Panc1 (cell line): Measurements from ENCODE around the gene IP6K1. TPM values are rescaled to one million over a fixed set of nuclear protein-coding genes. Genes with fewer than 3 reads are reported as not detected.

Experiments used
- ATAC-seq: fragments of 200-7000 bp; cut with Tn5 transposase; 2 replicates; pipeline ENCODE4 v1.9.1; 2020; ENCODE audit warnings: mild to moderate bottlenecking, moderate library complexity
- BruUV-seq: library from RNA; stranded (reverse); fragments of 400-500 nt; replicated peaks from 2 replicates; lab custom pipeline; 2021; lab: Mats Ljungman, UMichigan
- CTCF ChIA-PET: fragments of 300-600 bp; sonication (Branson Sonifier 250); formaldehyde crosslinking; loops from one replicate; lab custom pipeline; 2022; ENCODE audit warnings: antibody characterized with exemption; lab: Charles Lee
- POLR2A ChIA-PET: fragments of 300-600 bp; sonication (Branson Sonifier 250); formaldehyde crosslinking; loops from one replicate; lab custom pipeline; 2022; ENCODE audit warnings: antibody characterized with exemption; lab: Charles Lee
- DNase-seq: peaks from one replicate; pipeline ENCODE4 v3.0.0-alpha.2; 2010; ENCODE audit warnings: low read depth, low spot score
- H3K27ac ChIP-seq: 2 replicates; pipeline ENCODE4 v1.5.1; 2011; ENCODE audit warnings: mild to moderate bottlenecking, low read length, inconsistent platforms
- H3K27me3 ChIP-seq: fragments of 200-500 bp; sonication (Bioruptor generic); 2 replicates; pipeline ENCODE4 v1.6.0; 2014; ENCODE audit warnings: low read length, inconsistent platforms; ENCODE audit not compliant: control insufficient read depth, insufficient read depth
- H3K36me3 ChIP-seq: fragments of 200-500 bp; sonication (Bioruptor generic); 2 replicates; pipeline ENCODE4 v1.5.1; 2014; ENCODE audit warnings: inconsistent platforms, mild to moderate bottlenecking, low read length, moderate library complexity; ENCODE audit not compliant: control insufficient read depth, insufficient read depth
- H3K4me1 ChIP-seq: 2 replicates; pipeline ENCODE4 v1.5.1; 2011; ENCODE audit warnings: inconsistent platforms, mild to moderate bottlenecking, low read length, moderate library complexity; ENCODE audit not compliant: control insufficient read depth, insufficient read depth
- H3K4me3 ChIP-seq, 2 experiments: 2 replicates each; pipeline ENCODE4 v1.5.1; 2011 to 2012; ENCODE audit warnings: low read depth in 2 of 2, low read length in 2 of 2, mild to moderate bottlenecking in 2 of 2, inconsistent platforms in 1 of 2, moderate library complexity in 1 of 2
- H3K9me3 ChIP-seq: fragments of 200-500 bp; sonication (Bioruptor generic); 2 replicates; pipeline ENCODE4 v1.5.1; 2014; ENCODE audit warnings: low read depth, mild to moderate bottlenecking, inconsistent platforms, low read length, moderate library complexity; ENCODE audit not compliant: control insufficient read depth, insufficient read depth
- CTCF ChIP-seq: fragments of 450-650 bp; IDR thresholded peaks from 2 replicates; pipeline ENCODE4 v1.5.1; 2017; ENCODE audit warnings: mild to moderate bottlenecking
- POLR2AphosphoS5 ChIP-seq: IDR thresholded peaks from 2 replicates; pipeline ENCODE4 v1.6.1; 2012; ENCODE audit warnings: mild to moderate bottlenecking, low read depth, low read length, moderate library complexity
- REST ChIP-seq, 2 experiments: IDR thresholded peaks; 2 replicates each; pipeline ENCODE4 v1.6.1; 2011 to 2012; ENCODE audit warnings: low read depth in 2 of 2, control low read depth in 1 of 2, low read length in 1 of 2, mild to moderate bottlenecking in 1 of 2, moderate library complexity in 1 of 2; ENCODE audit not compliant: insufficient read depth in 1 of 2
- SIN3A ChIP-seq: IDR thresholded peaks from 2 replicates; pipeline ENCODE4 v1.6.1; 2012; ENCODE audit warnings: low read depth, mild to moderate bottlenecking, low read length, moderate library complexity, borderline replicate concordance; ENCODE audit not compliant: insufficient read depth
- TCF7L2 ChIP-seq: IDR thresholded peaks from 2 replicates; pipeline ENCODE4 v1.6.1; 2011; ENCODE audit warnings: mild to moderate bottlenecking, low read depth, low read length, inconsistent platforms
- in situ Hi-C: cut with HindIII; loops from 2 replicates; pipeline ENCODE4 v1.10.0; 2016; ENCODE audit warnings: low sequenced_read_pairs, low pct_unique_long_range_greater_than_20kb
- intact Hi-C: fragments of 100-400 bp; cut with micrococcal nuclease; formaldehyde crosslinking; loops from one replicate; pipeline ENCODE4 v1.10.0; 2022; ENCODE audit not compliant: unreplicated experiment
- total RNA-seq: library from RNA; stranded (reverse); gene quantifications from one replicate; pipeline ENCODE4 v1.2.1, GENCODE V29; 2021; ENCODE audit not compliant: unreplicated experiment

Gene IP6K1
- total RNA-seq, 1 experiment from 2014 or later: 39.8 TPM

GRCh38 chr3:49738067-49738713 lies 48.2 kb downstream of the IP6K1 start:
- no peak overlapping the region for H3K27ac ChIP-seq
- intact Hi-C loops: no loop called here
- H3K4me1 ChIP-seq: no peaks in the 10 kb centered on the region
- CTCF ChIA-PET: no interaction called here
- H3K27me3 ChIP-seq: no peaks in the 10 kb centered on the region
- no peak for TF ChIP-seq TCF7L2
- no peak for TF ChIP-seq REST (IDR thresholded peaks at IDR 0.05; ENCODE audit: insufficient read depth in 1 of 2, low read depth in 2 of 2, low read length in 1 of 2)
- TF ChIP-seq POLR2AphosphoS5: no peak
- no peak for TF ChIP-seq SIN3A
- TF ChIP-seq CTCF: no peak
- in situ Hi-C loops: no loop called here
- DNase-seq (no peak), ATAC-seq (no peak)
- H3K36me3 ChIP-seq: peaks cover 2% of the 10 kb centered on the region; the same call in 1 of the 2 replicates
- POLR2A ChIA-PET: no interaction called here
- no peak overlapping the region for H3K4me3 ChIP-seq
- BruUV-seq: no TSS peak
- no peaks in the 10 kb centered on the region for H3K9me3 ChIP-seq

- H3K4me1 ChIP-seq: no peaks in the 10 kb centered on the region
- peaks cover 5% of the 10 kb centered on the region; the same call in 1 of the 2 replicates for H3K36me3 ChIP-seq
- in situ Hi-C loops (no loop called here), intact Hi-C loops (no loop called here)
- ATAC-seq (no peak), DNase-seq (no peak)
- POLR2A ChIA-PET: interaction anchor here (0.7 kb wide), 2 partner anchors 12 to 68 kb away, joined by 12 to 15 read pairs; no protein-coding TSS in a partner anchor
- no TSS peak for BruUV-seq
- TF ChIP-seq SIN3A (no peak), CTCF (no peak), TCF7L2 (no peak), REST (IDR thresholded peaks at IDR 0.05; ENCODE audit: insufficient read depth in 1 of 2, low read depth in 2 of 2, low read length in 1 of 2) (no peak), POLR2AphosphoS5 (no peak)
- no peak overlapping the region for H3K4me3 ChIP-seq
- H3K27ac ChIP-seq: no peak overlapping the region
- CTCF ChIA-PET: no interaction called here
- no peaks in the 10 kb centered on the region for H3K9me3 ChIP-seq
- no peaks in the 10 kb centered on the region for H3K27me3 ChIP-seq
Observed at GRCh38 chr3:49734752-49735151, 51.6 kb downstream of the IP6K1 start.
